GM21423 (cell line): Measurements from ENCODE around the gene KCNK3.

Experiments
- ATAC-seq: cut with Tn5 transposase; IDR thresholded peaks from one replicate; pipeline ENCODE4 v1.9.1; 2021; ENCODE audit warnings: mild to moderate bottlenecking, moderate library complexity; ENCODE audit not compliant: unreplicated experiment

The KCNK3 gene

GRCh38 chr2:26778507-26778906 lies 86.0 kb downstream of the KCNK3 start:
- ATAC-seq = no peak

- no peak for ATAC-seq
Observed at GRCh38 chr2:26780203-26780760, 87.8 kb downstream of the KCNK3 start.
